K562 (cell line): ENCODE measurements around the gene PCDH1. TPM values are rescaled to one million over a fixed set of nuclear protein-coding genes. Genes with fewer than 3 reads are reported as not detected.

Source experiments
- ATAC-seq: fragments of 200-7000 bp; cut with Tn5 transposase; 3 replicates; pipeline ENCODE4 v1.9.1; 2020; ENCODE audit warnings: moderate library complexity
- BruUV-seq: library from RNA; stranded (reverse); fragments of 400-500 nt; replicated peaks from 2 replicates; lab custom pipeline; 2021; lab: Mats Ljungman, UMichigan
- CTCF ChIA-PET: fragments of 300-600 bp; formaldehyde crosslinking; extraction: SDS; loops from one replicate; lab custom pipeline; 2021; ENCODE audit warnings: low intra/inter-chr PET ratio; lab: Yijun Ruan, JAX
- POLR2A ChIA-PET: fragments of 300-600, 350-650 bp; sonication (Branson Sonifier 250); formaldehyde crosslinking; extraction: SDS; loops from one replicate; lab custom pipeline; 2021; ENCODE audit warnings: antibody characterized with exemption, inconsistent platforms; lab: Yijun Ruan, JAX
- DNase-seq, 4 experiments: peaks; one replicate each; pipeline versions ENCODE4 v3.0.0 to v3.0.0-alpha.2; 2011 to 2018; ENCODE audit warnings: low spot score in 3 of 4, mixed read lengths in 3 of 4; ENCODE audit errors: extremely low read depth in 1 of 4
- FAIRE-seq: peaks from 2 replicates; lab custom pipeline; 2011; peaks lifted over from hg19 to GRCh38; lab: Jason Lieb, UNC
- H2AFZ ChIP-seq: 2 replicates; pipeline ENCODE4 v1.6.0; 2011; ENCODE audit warnings: low read depth, low read length, control low read depth, inconsistent platforms
- H3K27ac ChIP-seq: fragments of 200-600 bp; 3 replicates; pipeline ENCODE4 v1.8.0; 2011; ENCODE audit warnings: low read depth, mild to moderate bottlenecking, control low read depth, inconsistent platforms, low read length, moderate library complexity, mixed read lengths; ENCODE audit errors: extremely low read depth
- H3K27me3 ChIP-seq, 2 experiments: fragments of 300-600 bp in 1 of 2; 2 replicates in 1 of 2; 3 replicates in 1 of 2; pipeline versions ENCODE4 v1.6.0 to v1.8.0; 2011; ENCODE audit warnings: inconsistent platforms in 2 of 2, low read length in 2 of 2, mild to moderate bottlenecking in 1 of 2, mixed read lengths in 1 of 2, moderate library complexity in 1 of 2; ENCODE audit not compliant: control insufficient read depth in 2 of 2, insufficient read depth in 2 of 2
- H3K36me3 ChIP-seq: fragments of 300-600 bp; 3 replicates; pipeline ENCODE4 v1.8.0; 2011; ENCODE audit warnings: mild to moderate bottlenecking, low read length, inconsistent platforms; ENCODE audit not compliant: control insufficient read depth, insufficient read depth
- H3K4me1 ChIP-seq, 2 experiments: fragments of 200-600 bp in 1 of 2; replicated peaks in 1 of 2; 2 replicates in 1 of 2; 3 replicates in 1 of 2; pipeline versions ENCODE4 v1.5.1 to v1.8.0; 2011; ENCODE audit warnings: inconsistent platforms in 2 of 2, low read length in 2 of 2, mild to moderate bottlenecking in 1 of 2, mixed read lengths in 1 of 2, moderate library complexity in 1 of 2; ENCODE audit not compliant: control insufficient read depth in 2 of 2, insufficient read depth in 2 of 2
- H3K4me2 ChIP-seq: 2 replicates; pipeline ENCODE4 v1.6.1; 2011; ENCODE audit warnings: low read length, control low read depth, inconsistent platforms, mixed read lengths; ENCODE audit not compliant: insufficient read depth
- H3K4me3 ChIP-seq: fragments of 200-600 bp; sonication (generic), shearing (Covaris generic); 2 replicates; pipeline ENCODE4 v1.5.1; 2016; ENCODE audit warnings: control low read depth, inconsistent platforms
- H3K79me2 ChIP-seq: fragments of 200-600 bp; 3 replicates; pipeline ENCODE4 v1.8.0; 2011; ENCODE audit warnings: low read length, inconsistent platforms; ENCODE audit not compliant: control insufficient read depth, insufficient read depth
- H3K9ac ChIP-seq, 2 experiments: 2 replicates each; pipeline versions ENCODE4 v1.6.0 to v1.6.1; 2011; ENCODE audit warnings: low read depth in 2 of 2, low read length in 2 of 2, control low read depth in 1 of 2, inconsistent platforms in 1 of 2, mild to moderate bottlenecking in 1 of 2, mixed read lengths in 1 of 2; ENCODE audit not compliant: insufficient read depth in 1 of 2
- H3K9me1 ChIP-seq: one replicate; pipeline ENCODE4 v1.6.0; 2011; ENCODE audit warnings: inconsistent platforms, mild to moderate bottlenecking, low read length, moderate library complexity; ENCODE audit not compliant: control insufficient read depth, insufficient read depth
- H3K9me3 ChIP-seq: replicated peaks from 2 replicates; pipeline ENCODE4 v1.5.1; 2011; ENCODE audit warnings: low read depth, low read length, inconsistent platforms; ENCODE audit not compliant: control insufficient read depth, insufficient read depth
- H4K20me1 ChIP-seq: replicated peaks from 2 replicates; pipeline ENCODE4 v1.6.1; 2011; ENCODE audit warnings: low read length, inconsistent platforms, mixed read lengths; ENCODE audit not compliant: control insufficient read depth, insufficient read depth
- CREBBP ChIP-seq: IDR thresholded peaks from one replicate; pipeline ENCODE4 v1.6.1; 2012; ENCODE audit warnings: low read depth, mild to moderate bottlenecking, control low read depth, inconsistent platforms, low read length
- EGR1 ChIP-seq: fragments of 450-650 bp; conservative IDR thresholded peaks from 2 replicates; pipeline ENCODE4 v1.6.1; 2017; ENCODE audit warnings: mild to moderate bottlenecking
- ESRRB ChIP-seq: fragments of 250-450 bp; sonication (Bioruptor Pico); IDR thresholded peaks from 2 replicates; pipeline ENCODE4 v1.5.0; 2020; ENCODE audit warnings: mild to moderate bottlenecking, moderate library complexity, borderline replicate concordance
- FOXA1 ChIP-seq: fragments of 450-650 bp; IDR thresholded peaks from 2 replicates; pipeline ENCODE4 v1.6.1; 2016; ENCODE audit warnings: mild to moderate bottlenecking, borderline replicate concordance
- NFXL1 ChIP-seq: fragments of 450-650 bp; formaldehyde crosslinking; IDR thresholded peaks from 2 replicates; pipeline ENCODE4 v1.4.0; 2021; ENCODE audit warnings: mild to moderate bottlenecking
- STAT5A ChIP-seq: IDR thresholded peaks from 2 replicates; pipeline ENCODE4 v1.6.1; 2012; ENCODE audit warnings: low read length, inconsistent platforms, borderline replicate concordance
- TRIM25 ChIP-seq: fragments of 450-650 bp; IDR thresholded peaks from 2 replicates; pipeline ENCODE4 v1.7.0; 2016; ENCODE audit warnings: borderline replicate concordance
- WGBS: fragments of 100-300 bp; shearing (Covaris generic); methylation state at CpG from one replicate; pipeline ENCODE4 v1.1.6; 2016; ENCODE audit warnings: low coverage, mixed read lengths; ENCODE audit not compliant: insufficient coverage; ENCODE audit errors: missing lambda C conversion rate; 5-methylcytosine and 5-hydroxymethylcytosine counted together
- in situ Hi-C: fragments of 300-500 bp; cut with MboI; formaldehyde crosslinking; loops from 4 replicates; pipeline ENCODE4 v1.15.0; 2018; ENCODE audit warnings: inconsistent platforms, mixed read lengths
- intact Hi-C: fragments of 100-400 bp; cut with micrococcal nuclease; formaldehyde crosslinking; loops from 2 replicates; pipeline ENCODE4 v1.14.2; 2022
- polyA plus RNA-seq, 8 experiments: library from polyadenylated mRNA; depleted of rRNA in 4 of 8; stranded (reverse) in 5 of 8; unstranded in 3 of 8; fragments of >200 nt; fragmentation: Nextera tagmentation in 2 of 8; fragmentation: Illumina TruSeq in 1 of 8; extraction: Ambion mirVana in 2 of 8; extraction: Trizol in 1 of 8; gene quantifications; 2 replicates each; pipeline versions ENCODE4 v1.2.1 to v1.2.3, GENCODE V29; 2011 to 2014; ENCODE audit warnings: inconsistent platforms in 1 of 8, missing spikeins in 1 of 8
- total RNA-seq, 7 experiments: library from RNA; depleted of rRNA in 6 of 7; stranded (reverse); fragments of >200 nt in 6 of 7; fragmentation: Illumina TruSeq in 2 of 7; extraction: Trizol in 2 of 7; gene quantifications; 2 replicates each; pipeline versions ENCODE4 v1.2.1 to v1.2.3, GENCODE V29; 2011 to 2021; ENCODE audit warnings: low replicate concordance in 1 of 7
- TF ChIP-seq, protein P1 (sequence below), 2 experiments: fragments of 450-650 bp; formaldehyde crosslinking in 1 of 2; IDR thresholded peaks; 2 replicates each; pipeline versions ENCODE4 v1.4.0 to v1.6.1; 2014 to 2020; ENCODE audit warnings: mild to moderate bottlenecking in 2 of 2, borderline replicate concordance in 1 of 2, low read depth in 1 of 2
- TF ChIP-seq, protein P2 (sequence below), 3 experiments: IDR thresholded peaks in 2 of 3; conservative IDR thresholded peaks in 1 of 3; 2 replicates each; pipeline ENCODE4 v1.5.1; 2011 to 2012; ENCODE audit warnings: low read length in 3 of 3, mild to moderate bottlenecking in 3 of 3, control low read depth in 2 of 3, improper control_type of control experiment in 1 of 3, inconsistent platforms in 1 of 3, low read depth in 1 of 3, mixed read lengths in 1 of 3, moderate library complexity in 1 of 3; ENCODE audit not compliant: insufficient read depth in 2 of 3

PCDH1 gene
- total and polyA plus RNA-seq, 9 of the 15 experiments (the other 6 are each of a cell fraction or from before 2014, with no cell fraction given), result 0.11 to 3.6 (median 1.9) TPM; not detected in 1

DNA sequence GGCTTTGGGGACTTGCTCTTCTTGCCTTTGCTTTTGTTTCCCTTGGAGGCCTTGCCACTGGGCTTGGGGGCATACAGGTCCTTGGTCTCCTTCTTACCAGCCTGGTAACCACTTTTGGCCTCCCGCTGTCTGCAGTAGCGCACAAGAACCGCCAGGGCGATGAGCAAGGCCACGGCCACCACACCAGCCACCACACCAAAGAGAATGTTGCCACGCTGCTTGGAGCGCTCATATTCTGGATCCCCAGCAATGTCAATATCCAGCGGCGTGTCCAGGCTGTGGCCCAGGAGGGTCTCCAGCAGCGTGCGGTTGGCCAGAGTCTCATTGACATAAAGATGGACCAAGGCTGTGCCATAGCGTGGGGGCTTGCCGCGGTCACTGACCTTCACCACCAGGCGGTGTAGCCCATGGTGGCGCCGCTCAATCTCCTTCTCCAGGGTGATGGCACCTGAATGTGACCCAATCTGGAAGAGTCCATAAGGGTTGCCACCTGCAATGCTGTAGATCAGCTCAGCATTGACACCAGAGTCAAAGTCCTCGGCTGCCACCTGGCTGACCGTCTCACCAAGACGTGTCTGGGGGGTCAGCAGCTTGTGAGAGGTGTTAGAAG lies 14.5 kb downstream of the PCDH1 start:
- in situ Hi-C loops, result no loop called here
- Histone ChIP-seq H3K4me1 (no peaks in the 10 kb centered on the region; a peak in 1 of 5 replicates), H2AFZ (no peak overlapping the region), H3K4me3 (no peak overlapping the region), H3K9me1 (no peaks in the 10 kb centered on the region), H4K20me1 (peaks cover 23% of the 10 kb centered on the region; the same call in 1 of the 2 replicates), H3K9ac (0 out of 4 replicates have a peak overlapping the region, but pooled peaks of 1 of the 2 experiments have one; percentile 7), H3K27ac (no peak overlapping the region), H3K4me2 (no peak overlapping the region), H3K9me3 (no peaks in the 10 kb centered on the region), H3K27me3 (peaks cover 23 to 76% of the 10 kb centered on the region in 2 experiments), H3K36me3 (no peaks in the 10 kb centered on the region), H3K79me2 (no peaks in the 10 kb centered on the region)
- FAIRE-seq (no peak), DNase-seq (no peak), ATAC-seq (peak; percentile 70)
- 32% methylated on average over 18 of the region's 20 CpGs for WGBS
- CTCF ChIA-PET, result interaction anchor here (0.7 kb wide), 1 partner anchor 199 kb away, joined by 3 read pairs; no protein-coding TSS in a partner anchor
- intact Hi-C loops, result no loop called here
- POLR2A ChIA-PET, result interaction anchor here (0.5 to 1.0 kb wide), 6 partner anchors 14 to 164 kb away, joined by 3 to 6 read pairs (median 3); no protein-coding TSS in a partner anchor
- BruUV-seq, result no TSS peak
- no peak for TF ChIP-seq CREBBP
- TF ChIP-seq, protein P1, sequence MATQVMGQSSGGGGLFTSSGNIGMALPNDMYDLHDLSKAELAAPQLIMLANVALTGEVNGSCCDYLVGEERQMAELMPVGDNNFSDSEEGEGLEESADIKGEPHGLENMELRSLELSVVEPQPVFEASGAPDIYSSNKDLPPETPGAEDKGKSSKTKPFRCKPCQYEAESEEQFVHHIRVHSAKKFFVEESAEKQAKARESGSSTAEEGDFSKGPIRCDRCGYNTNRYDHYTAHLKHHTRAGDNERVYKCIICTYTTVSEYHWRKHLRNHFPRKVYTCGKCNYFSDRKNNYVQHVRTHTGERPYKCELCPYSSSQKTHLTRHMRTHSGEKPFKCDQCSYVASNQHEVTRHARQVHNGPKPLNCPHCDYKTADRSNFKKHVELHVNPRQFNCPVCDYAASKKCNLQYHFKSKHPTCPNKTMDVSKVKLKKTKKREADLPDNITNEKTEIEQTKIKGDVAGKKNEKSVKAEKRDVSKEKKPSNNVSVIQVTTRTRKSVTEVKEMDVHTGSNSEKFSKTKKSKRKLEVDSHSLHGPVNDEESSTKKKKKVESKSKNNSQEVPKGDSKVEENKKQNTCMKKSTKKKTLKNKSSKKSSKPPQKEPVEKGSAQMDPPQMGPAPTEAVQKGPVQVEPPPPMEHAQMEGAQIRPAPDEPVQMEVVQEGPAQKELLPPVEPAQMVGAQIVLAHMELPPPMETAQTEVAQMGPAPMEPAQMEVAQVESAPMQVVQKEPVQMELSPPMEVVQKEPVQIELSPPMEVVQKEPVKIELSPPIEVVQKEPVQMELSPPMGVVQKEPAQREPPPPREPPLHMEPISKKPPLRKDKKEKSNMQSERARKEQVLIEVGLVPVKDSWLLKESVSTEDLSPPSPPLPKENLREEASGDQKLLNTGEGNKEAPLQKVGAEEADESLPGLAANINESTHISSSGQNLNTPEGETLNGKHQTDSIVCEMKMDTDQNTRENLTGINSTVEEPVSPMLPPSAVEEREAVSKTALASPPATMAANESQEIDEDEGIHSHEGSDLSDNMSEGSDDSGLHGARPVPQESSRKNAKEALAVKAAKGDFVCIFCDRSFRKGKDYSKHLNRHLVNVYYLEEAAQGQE (IDR thresholded peaks at IDR 0.05; ENCODE audit: borderline replicate concordance), result peak; percentile 16; the same call in 1 of the 2 replicates
- TF ChIP-seq, protein P1 (CRISPR knock-in tag; IDR thresholded peaks at IDR 0.05; ENCODE audit: low read depth), result no peak
- no peak for TF ChIP-seq EGR1
- TF ChIP-seq, protein P2, sequence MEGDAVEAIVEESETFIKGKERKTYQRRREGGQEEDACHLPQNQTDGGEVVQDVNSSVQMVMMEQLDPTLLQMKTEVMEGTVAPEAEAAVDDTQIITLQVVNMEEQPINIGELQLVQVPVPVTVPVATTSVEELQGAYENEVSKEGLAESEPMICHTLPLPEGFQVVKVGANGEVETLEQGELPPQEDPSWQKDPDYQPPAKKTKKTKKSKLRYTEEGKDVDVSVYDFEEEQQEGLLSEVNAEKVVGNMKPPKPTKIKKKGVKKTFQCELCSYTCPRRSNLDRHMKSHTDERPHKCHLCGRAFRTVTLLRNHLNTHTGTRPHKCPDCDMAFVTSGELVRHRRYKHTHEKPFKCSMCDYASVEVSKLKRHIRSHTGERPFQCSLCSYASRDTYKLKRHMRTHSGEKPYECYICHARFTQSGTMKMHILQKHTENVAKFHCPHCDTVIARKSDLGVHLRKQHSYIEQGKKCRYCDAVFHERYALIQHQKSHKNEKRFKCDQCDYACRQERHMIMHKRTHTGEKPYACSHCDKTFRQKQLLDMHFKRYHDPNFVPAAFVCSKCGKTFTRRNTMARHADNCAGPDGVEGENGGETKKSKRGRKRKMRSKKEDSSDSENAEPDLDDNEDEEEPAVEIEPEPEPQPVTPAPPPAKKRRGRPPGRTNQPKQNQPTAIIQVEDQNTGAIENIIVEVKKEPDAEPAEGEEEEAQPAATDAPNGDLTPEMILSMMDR (IDR thresholded peaks at IDR 0.05 in 2 of 3, conservative IDR thresholded peaks at IDR 0.05 in 1 of 3; ENCODE audit: insufficient read depth in 2 of 3, low read depth in 1 of 3, low read length in 3 of 3), result peak; percentile 32 to 61 (median 50)
- TF ChIP-seq STAT5A, result no peak
- no peak for TF ChIP-seq TRIM25
- TF ChIP-seq FOXA1, result no peak
- no peak for TF ChIP-seq NFXL1 (CRISPR knock-in tag)
- TF ChIP-seq ESRRB (CRISPR knock-in tag), result no peak
